ENCODE data around the gene MAOB. TPM values are rescaled to one million over a fixed set of nuclear protein-coding genes. Genes with fewer than 3 reads are reported as not detected.

The MAOB gene
- total RNA-seq, 2 experiments from 2014 or later: not detected

GRCh38 chrX:43747476-43747875 is 134.8 kb downstream of the MAOB start:
- H3K9me3 Mint-ChIP-seq: no peaks in the 10 kb centered on the region
- DNase-seq: no peak
- CTCF ChIA-PET: no interaction called here
- TF ChIP-seq, protein P1, sequence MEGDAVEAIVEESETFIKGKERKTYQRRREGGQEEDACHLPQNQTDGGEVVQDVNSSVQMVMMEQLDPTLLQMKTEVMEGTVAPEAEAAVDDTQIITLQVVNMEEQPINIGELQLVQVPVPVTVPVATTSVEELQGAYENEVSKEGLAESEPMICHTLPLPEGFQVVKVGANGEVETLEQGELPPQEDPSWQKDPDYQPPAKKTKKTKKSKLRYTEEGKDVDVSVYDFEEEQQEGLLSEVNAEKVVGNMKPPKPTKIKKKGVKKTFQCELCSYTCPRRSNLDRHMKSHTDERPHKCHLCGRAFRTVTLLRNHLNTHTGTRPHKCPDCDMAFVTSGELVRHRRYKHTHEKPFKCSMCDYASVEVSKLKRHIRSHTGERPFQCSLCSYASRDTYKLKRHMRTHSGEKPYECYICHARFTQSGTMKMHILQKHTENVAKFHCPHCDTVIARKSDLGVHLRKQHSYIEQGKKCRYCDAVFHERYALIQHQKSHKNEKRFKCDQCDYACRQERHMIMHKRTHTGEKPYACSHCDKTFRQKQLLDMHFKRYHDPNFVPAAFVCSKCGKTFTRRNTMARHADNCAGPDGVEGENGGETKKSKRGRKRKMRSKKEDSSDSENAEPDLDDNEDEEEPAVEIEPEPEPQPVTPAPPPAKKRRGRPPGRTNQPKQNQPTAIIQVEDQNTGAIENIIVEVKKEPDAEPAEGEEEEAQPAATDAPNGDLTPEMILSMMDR (IDR thresholded peaks at IDR 0.05): no peak
- no peak for ATAC-seq
- H3K36me3 Mint-ChIP-seq (ENCODE audit: low read depth): no peaks in the 10 kb centered on the region
- no peak overlapping the region for H3K4me3 Mint-ChIP-seq
- peaks cover 5% of the 10 kb centered on the region for H3K4me1 Mint-ChIP-seq (ENCODE audit: low read depth)
- H3K27ac Mint-ChIP-seq: no peak overlapping the region
- POLR2A ChIA-PET: no interaction called here
- H3K27me3 Mint-ChIP-seq: no peaks in the 10 kb centered on the region
- intact Hi-C loops (cut with micrococcal nuclease): no loop called here

GRCh38 chrX:43745938-43746721 is 136.1 kb downstream of the MAOB start:
- Mint-ChIP-seq H3K9me3 (no peaks in the 10 kb centered on the region), H3K4me1 (ENCODE audit: low read depth) (peaks cover 5% of the 10 kb centered on the region), H3K36me3 (ENCODE audit: low read depth) (no peaks in the 10 kb centered on the region), H3K27ac (no peak overlapping the region), H3K27me3 (no peaks in the 10 kb centered on the region), H3K4me3 (no peak overlapping the region)
- ATAC-seq: no peak
- ChIA-PET POLR2A (no interaction called here), CTCF (no interaction called here)
- no peak for DNase-seq
- intact Hi-C loops (cut with micrococcal nuclease): no loop called here
- TF ChIP-seq, protein P1 (IDR thresholded peaks at IDR 0.05): no peak

DNA sequence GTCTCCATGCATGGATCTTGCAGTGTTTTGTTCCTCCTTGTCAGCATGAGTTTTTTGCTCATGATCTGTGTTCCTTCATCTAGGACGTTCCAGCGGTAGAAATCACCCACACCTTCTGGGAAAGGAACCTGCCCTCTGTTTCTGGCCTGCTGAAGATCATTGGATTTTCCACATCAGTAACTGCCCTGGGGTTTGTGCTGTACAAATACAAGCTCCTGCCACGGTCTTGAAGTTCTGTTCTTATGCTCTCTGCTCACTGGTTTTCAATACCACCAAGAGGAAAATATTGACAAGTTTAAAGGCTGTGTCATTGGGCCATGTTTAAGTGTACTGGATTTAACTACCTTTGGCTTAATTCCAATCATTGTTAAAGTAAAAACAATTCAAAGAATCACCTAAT is 138.0 kb downstream of the MAOB start:
- ATAC-seq (no peak), DNase-seq (no peak)
- Mint-ChIP-seq H3K36me3 (ENCODE audit: low read depth) (no peaks in the 10 kb centered on the region), H3K27ac (no peak overlapping the region), H3K9me3 (no peaks in the 10 kb centered on the region), H3K27me3 (no peaks in the 10 kb centered on the region), H3K4me1 (ENCODE audit: low read depth) (no peaks in the 10 kb centered on the region), H3K4me3 (no peak overlapping the region)
- CTCF ChIA-PET: no interaction called here
- POLR2A ChIA-PET: no interaction called here
- TF ChIP-seq, protein P1 (IDR thresholded peaks at IDR 0.05): no peak
- intact Hi-C loops (cut with micrococcal nuclease): no loop called here

GRCh38 chrX:43743100-43743822 is 139.0 kb downstream of the MAOB start:
- intact Hi-C loops (cut with micrococcal nuclease): no loop called here
- no peak for ATAC-seq
- ChIA-PET POLR2A (no interaction called here), CTCF (no interaction called here)
- Mint-ChIP-seq H3K4me3 (no peak overlapping the region), H3K27me3 (no peaks in the 10 kb centered on the region), H3K4me1 (ENCODE audit: low read depth) (no peaks in the 10 kb centered on the region), H3K36me3 (ENCODE audit: low read depth) (no peaks in the 10 kb centered on the region), H3K9me3 (no peaks in the 10 kb centered on the region), H3K27ac (no peak overlapping the region)
- no peak for DNase-seq
- TF ChIP-seq, protein P1 (IDR thresholded peaks at IDR 0.05): no peak

DNA sequence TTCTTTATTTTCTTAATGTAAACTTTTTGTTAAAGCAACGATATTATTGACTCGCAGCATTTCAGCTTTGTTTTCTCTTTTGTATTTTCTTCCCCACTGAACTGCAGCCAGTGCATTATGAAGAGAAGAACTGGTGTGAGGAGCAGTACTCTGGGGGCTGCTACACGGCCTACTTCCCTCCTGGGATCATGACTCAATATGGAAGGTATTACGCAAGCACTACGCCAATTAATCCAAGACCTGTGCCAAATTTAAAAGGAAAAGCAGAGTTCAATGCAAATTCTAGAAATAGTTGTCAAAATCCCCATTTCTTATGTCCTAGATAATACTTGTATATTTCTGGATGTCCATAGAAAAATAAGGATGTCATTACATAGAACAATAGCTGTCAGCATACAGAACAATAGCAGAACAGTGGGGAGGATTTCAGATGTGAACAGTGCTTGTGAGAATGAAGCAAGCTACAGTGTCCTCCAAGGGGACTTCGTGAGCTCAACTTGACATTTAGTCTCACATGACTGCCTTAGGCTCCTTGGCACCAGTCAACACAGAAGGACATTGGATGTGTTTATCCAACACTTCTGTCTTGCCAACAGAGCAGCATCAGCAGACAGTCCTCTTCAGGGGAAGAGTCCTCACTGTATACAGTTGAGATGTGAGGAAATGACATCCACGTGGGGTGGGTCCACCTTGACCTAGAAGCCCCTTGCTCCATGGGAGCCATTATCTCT is 140.2 kb downstream of the MAOB start:
- Mint-ChIP-seq H3K27ac (no peak overlapping the region), H3K9me3 (no peaks in the 10 kb centered on the region), H3K27me3 (no peaks in the 10 kb centered on the region), H3K36me3 (ENCODE audit: low read depth) (no peaks in the 10 kb centered on the region), H3K4me1 (ENCODE audit: low read depth) (no peaks in the 10 kb centered on the region), H3K4me3 (no peak overlapping the region)
- intact Hi-C loops (cut with micrococcal nuclease): no loop called here
- POLR2A ChIA-PET: no interaction called here
- DNase-seq (no peak), ATAC-seq (no peak)
- TF ChIP-seq, protein P1 (IDR thresholded peaks at IDR 0.05): no peak
- CTCF ChIA-PET: no interaction called here
